Suprapubic skin (tissue), 4 donors: ENCODE data around the gene C17orf58. TPM values are rescaled to one million over a fixed set of nuclear protein-coding genes. Genes with fewer than 3 reads are reported as not detected.
A peak's percentile ranks its signal among the peaks of the same experiment; 100 is the strongest.
"Not testable (repeated sequence)": the region's sequence is repeated elsewhere in the genome, so short reads cannot be mapped to it uniquely, and the experiment has no call there.

ENCODE experiments used
- DNase-seq, 2 donors: peaks; one replicate each; pipeline ENCODE4 v3.0.0-alpha.2; 2019; ENCODE audit warnings: low spot score in 2 of 2
- H3K27ac ChIP-seq: fragments of 200-600 bp; sonication (generic); one replicate; pipeline ENCODE4 v1.5.1; 2019
- H3K27me3 ChIP-seq: fragments of 200-600 bp; sonication (generic); one replicate; pipeline ENCODE4 v1.5.1; 2019
- H3K36me3 ChIP-seq: fragments of 200-600 bp; sonication (generic); one replicate; pipeline ENCODE4 v1.5.1; 2019
- H3K4me1 ChIP-seq: fragments of 200-600 bp; sonication (generic); one replicate; pipeline ENCODE4 v1.5.1; 2019
- H3K4me3 ChIP-seq: fragments of 200-600 bp; sonication (generic); one replicate; pipeline ENCODE4 v1.5.1; 2019; ENCODE audit warnings: mild to moderate bottlenecking
- H3K9me3 ChIP-seq: fragments of 200-600 bp; sonication (generic); one replicate; pipeline ENCODE4 v1.5.1; 2019
- EP300 ChIP-seq: sonication (generic); formaldehyde crosslinking; IDR thresholded peaks from one replicate; pipeline ENCODE4 v1.6.1; 2017; ENCODE audit warnings: antibody characterized with exemption
- POLR2A ChIP-seq, 2 donors: fragments of 450-650 bp; IDR thresholded peaks; one replicate each; pipeline ENCODE4 v1.6.1; 2017; ENCODE audit warnings: antibody characterized with exemption in 2 of 2, mild to moderate bottlenecking in 2 of 2, moderate library complexity in 2 of 2
- POLR2AphosphoS5 ChIP-seq, 3 donors: sonication (generic); formaldehyde crosslinking; IDR thresholded peaks; one replicate each; pipeline ENCODE4 v1.6.1; 2017; ENCODE audit warnings: antibody characterized with exemption in 3 of 3
- WGBS: methylation state at CpG from one replicate; pipeline ENCODE4 v1.1.5; 2018; 5-methylcytosine and 5-hydroxymethylcytosine counted together
- total RNA-seq, 4 donors: library from RNA; depleted of rRNA; stranded (reverse); fragments of >200 nt; gene quantifications; one replicate each; pipeline ENCODE4 v1.1.0, GENCODE V29; 2016
- TF ChIP-seq, protein P1 (sequence below), 2 donors: fragments of 200-600 bp in 1 of 2; fragments of 450-650 bp in 1 of 2; sonication (generic) in 1 of 2; IDR thresholded peaks; one replicate each; pipeline ENCODE4 v1.5.1; 2016 to 2019; ENCODE audit warnings: antibody characterized with exemption in 2 of 2, mild to moderate bottlenecking in 1 of 2, moderate library complexity in 1 of 2

The C17orf58 gene
- total RNA-seq, 4 donors from 2014 or later = 3.4 to 8.0 (median 5.6) TPM

DNA sequence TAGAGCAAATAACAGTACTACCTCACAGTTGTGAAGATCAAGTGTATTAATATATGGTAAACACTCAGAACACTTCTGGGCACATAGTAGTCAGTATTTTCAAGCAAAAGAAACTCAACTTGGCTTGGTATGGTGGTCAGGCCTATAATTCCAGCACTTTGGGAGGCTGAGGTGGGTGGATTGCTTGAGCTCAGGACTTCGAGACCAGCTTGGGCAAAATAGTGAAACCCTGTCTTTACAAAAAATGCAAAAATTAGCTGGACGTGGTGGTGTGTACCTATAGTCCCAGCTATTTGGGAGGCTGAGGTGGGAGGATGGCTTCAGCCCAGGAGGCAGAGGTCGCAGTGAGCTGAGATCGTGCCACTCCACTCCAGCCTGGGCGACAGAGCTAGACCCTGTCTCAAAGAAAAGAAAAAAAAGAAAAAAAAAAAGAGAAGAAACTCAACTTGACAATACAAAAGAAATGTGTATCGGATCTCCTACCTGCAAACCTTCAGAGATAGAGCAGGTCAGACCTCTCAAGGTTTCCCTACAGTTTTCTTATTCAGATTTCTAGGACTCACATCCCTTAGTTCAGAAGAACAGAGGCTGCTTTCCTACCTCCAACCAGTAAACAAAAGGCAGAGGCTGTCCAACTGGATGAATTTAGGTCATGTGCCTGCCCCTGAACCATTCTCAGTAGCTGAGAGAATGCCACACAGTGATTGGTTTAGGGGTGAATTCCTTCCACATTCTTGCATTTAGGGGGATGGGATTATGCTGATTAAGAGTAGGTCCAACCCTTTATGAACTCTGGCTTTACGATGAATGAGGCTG lies 37.6 kb upstream of the C17orf58 start:
- H3K27ac ChIP-seq = no peak overlapping the region
- no peak overlapping the region for H3K4me3 ChIP-seq
- no peak for DNase-seq
- peaks cover 14% of the 10 kb centered on the region for H3K4me1 ChIP-seq
- H3K27me3 ChIP-seq = no peaks in the 10 kb centered on the region
- no peaks in the 10 kb centered on the region for H3K9me3 ChIP-seq
- TF ChIP-seq POLR2A (IDR thresholded peaks at IDR 0.05) (no peak), EP300 (no peak), POLR2AphosphoS5 (IDR thresholded peaks at IDR 0.05) (no peak)
- TF ChIP-seq, protein P1, sequence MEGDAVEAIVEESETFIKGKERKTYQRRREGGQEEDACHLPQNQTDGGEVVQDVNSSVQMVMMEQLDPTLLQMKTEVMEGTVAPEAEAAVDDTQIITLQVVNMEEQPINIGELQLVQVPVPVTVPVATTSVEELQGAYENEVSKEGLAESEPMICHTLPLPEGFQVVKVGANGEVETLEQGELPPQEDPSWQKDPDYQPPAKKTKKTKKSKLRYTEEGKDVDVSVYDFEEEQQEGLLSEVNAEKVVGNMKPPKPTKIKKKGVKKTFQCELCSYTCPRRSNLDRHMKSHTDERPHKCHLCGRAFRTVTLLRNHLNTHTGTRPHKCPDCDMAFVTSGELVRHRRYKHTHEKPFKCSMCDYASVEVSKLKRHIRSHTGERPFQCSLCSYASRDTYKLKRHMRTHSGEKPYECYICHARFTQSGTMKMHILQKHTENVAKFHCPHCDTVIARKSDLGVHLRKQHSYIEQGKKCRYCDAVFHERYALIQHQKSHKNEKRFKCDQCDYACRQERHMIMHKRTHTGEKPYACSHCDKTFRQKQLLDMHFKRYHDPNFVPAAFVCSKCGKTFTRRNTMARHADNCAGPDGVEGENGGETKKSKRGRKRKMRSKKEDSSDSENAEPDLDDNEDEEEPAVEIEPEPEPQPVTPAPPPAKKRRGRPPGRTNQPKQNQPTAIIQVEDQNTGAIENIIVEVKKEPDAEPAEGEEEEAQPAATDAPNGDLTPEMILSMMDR (IDR thresholded peaks at IDR 0.05) = no peak
- H3K36me3 ChIP-seq = peaks cover 8% of the 10 kb centered on the region
- 88% methylated on average over 7 of the region's 7 CpGs for WGBS

DNA sequence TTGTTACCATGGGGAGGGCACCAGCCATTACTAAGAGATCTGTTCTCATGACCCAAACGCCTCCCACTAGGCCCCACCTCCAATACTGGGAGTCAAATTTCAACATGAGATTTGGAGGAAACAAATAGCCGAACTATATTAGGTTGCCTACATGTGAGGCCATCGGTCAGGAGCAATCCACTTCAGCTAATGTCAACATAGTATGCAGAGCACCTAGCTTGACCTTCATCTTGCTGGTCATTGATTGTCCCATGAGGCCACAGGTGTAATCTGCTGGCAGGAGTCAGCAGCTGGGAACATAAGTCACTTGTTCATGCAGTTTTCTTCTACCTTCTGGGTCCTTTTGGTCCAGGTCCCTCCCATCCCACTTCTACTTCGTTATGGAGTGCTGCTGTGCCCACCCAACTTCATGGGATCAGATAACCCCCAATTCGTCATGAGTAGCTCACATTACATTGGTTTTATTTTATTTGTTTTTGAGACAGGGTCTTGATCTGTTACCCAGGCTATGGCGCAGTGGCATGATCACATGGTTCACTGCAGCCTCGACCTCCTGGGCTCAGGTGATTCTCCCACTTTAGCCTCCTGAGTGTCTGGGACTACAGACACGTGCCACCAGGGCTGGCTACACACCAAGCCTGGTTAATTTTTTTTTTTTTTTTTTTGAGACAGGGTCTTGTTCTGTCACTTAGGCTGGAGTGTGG lies 33.4 kb upstream of the C17orf58 start:
- no peak overlapping the region for H3K4me3 ChIP-seq
- DNase-seq = no peak
- no peaks in the 10 kb centered on the region for H3K4me1 ChIP-seq
- TF ChIP-seq POLR2AphosphoS5 (IDR thresholded peaks at IDR 0.05) (no peak), EP300 (no peak), POLR2A (IDR thresholded peaks at IDR 0.05) (no peak)
- TF ChIP-seq, protein P1 (IDR thresholded peaks at IDR 0.05) = no peak
- no peak overlapping the region for H3K27ac ChIP-seq
- no peaks in the 10 kb centered on the region for H3K27me3 ChIP-seq
- no peaks in the 10 kb centered on the region for H3K9me3 ChIP-seq
- no peaks in the 10 kb centered on the region for H3K36me3 ChIP-seq
- 77% methylated on average over 8 of the region's 8 CpGs for WGBS

DNA sequence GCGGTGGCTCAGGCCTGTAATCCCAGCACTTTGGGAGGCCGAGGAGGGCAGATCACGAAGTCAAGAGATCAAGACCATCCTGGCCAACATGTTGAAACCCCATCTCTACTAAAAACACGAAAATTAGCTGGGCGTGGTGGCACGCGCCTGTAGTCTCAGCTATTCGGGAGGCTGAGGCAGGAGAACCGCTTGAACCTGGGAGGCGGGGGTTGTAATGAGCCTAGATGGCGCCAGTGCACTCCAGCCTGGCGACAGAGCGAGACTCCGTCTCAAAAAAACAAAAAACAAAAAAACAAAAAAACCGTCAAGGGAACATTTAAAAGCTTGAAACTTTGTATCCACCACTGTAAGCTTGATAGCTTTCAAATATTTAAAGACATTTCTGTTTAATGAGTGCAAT lies 26.3 kb upstream of the C17orf58 start:
- H3K27ac ChIP-seq, H3K4me1 ChIP-seq, H3K4me3 ChIP-seq, H3K36me3 ChIP-seq, H3K27me3 ChIP-seq, DNase-seq, H3K9me3 ChIP-seq: not testable (repeated sequence)
- 94% methylated on average over 15 of the region's 15 CpGs for WGBS

DNA sequence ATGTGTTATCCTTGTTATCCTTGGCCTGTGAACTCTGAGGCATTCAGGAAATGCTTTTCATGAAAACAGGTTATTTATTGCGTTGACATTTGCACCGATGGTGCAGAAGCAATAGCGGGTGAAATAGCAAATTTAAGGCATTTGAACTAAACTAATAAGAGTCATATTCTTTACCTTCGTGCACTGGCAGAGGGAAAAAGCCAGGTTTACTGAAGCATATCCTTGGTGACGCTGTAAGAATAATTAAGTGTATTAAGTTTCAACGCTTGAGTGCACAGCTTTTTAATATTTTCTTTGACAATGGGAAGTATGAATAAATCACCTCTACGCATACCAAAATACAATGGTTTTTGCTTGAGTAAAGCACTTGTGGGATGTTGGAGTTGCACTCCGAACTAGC lies 25.7 kb upstream of the C17orf58 start:
- Histone ChIP-seq H3K36me3 (no peaks in the 10 kb centered on the region), H3K9me3 (no peaks in the 10 kb centered on the region), H3K27ac (no peak overlapping the region), H3K4me3 (no peak overlapping the region), H3K4me1 (peaks cover 8% of the 10 kb centered on the region), H3K27me3 (no peaks in the 10 kb centered on the region)
- no peak for TF ChIP-seq EP300
- WGBS = 93% methylated on average over 8 of the region's 8 CpGs
- no peak for DNase-seq

DNA sequence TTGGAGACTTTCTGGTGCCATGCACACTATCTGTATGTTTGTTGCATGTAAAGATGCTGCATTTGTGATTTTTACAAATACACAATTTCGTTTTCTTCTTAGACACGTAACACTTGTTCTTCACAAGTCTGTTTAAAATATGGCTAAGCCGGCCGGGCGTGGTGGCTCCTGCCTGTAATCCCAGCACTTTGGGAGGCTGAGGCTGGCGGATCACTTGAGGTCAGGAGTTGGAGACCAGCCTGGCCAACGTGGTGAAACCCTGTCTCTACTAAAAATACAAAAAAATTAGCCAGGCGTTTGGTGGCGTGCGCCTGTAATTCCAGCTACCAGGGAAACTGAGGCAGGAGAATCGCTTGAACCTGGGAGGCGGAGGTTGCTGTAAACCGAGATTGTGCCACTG lies 24.5 kb upstream of the C17orf58 start:
- not testable (repeated sequence) for H3K27me3 ChIP-seq, H3K36me3 ChIP-seq, DNase-seq, H3K9me3 ChIP-seq, H3K4me1 ChIP-seq
- Histone ChIP-seq H3K27ac (peak overlapping the region; percentile 89), H3K4me3 (peak overlapping the region; percentile 74)
- 77% methylated on average over 13 of the region's 13 CpGs for WGBS

DNA sequence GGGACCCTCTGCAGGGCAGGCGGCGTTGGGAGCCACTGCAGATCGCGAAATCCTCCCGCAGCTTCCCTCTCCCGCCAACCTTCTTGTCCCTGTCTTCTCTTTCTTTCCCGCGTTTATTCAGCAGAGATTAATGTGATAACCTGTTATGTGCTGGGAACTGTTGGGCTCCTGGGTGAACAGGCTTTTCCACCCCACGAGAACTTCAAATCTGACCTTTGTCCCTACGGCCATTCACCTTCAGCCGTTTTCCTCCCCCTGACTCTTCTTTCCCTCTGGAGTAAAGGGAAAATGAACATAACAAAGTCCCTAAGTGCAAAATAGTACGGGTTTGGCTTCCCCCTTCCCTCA lies 24.1 kb upstream of the C17orf58 start:
- Histone ChIP-seq H3K36me3 (no peaks in the 10 kb centered on the region), H3K4me1 (peaks cover 8% of the 10 kb centered on the region), H3K27ac (peak overlapping the region; percentile 89), H3K4me3 (peak overlapping the region; percentile 74), H3K27me3 (no peaks in the 10 kb centered on the region), H3K9me3 (no peaks in the 10 kb centered on the region)
- no peak for DNase-seq
- WGBS = under 1% methylated on average over 12 of the region's 12 CpGs
- no peak for TF ChIP-seq POLR2AphosphoS5 (IDR thresholded peaks at IDR 0.05)
- TF ChIP-seq EP300 = no peak

DNA sequence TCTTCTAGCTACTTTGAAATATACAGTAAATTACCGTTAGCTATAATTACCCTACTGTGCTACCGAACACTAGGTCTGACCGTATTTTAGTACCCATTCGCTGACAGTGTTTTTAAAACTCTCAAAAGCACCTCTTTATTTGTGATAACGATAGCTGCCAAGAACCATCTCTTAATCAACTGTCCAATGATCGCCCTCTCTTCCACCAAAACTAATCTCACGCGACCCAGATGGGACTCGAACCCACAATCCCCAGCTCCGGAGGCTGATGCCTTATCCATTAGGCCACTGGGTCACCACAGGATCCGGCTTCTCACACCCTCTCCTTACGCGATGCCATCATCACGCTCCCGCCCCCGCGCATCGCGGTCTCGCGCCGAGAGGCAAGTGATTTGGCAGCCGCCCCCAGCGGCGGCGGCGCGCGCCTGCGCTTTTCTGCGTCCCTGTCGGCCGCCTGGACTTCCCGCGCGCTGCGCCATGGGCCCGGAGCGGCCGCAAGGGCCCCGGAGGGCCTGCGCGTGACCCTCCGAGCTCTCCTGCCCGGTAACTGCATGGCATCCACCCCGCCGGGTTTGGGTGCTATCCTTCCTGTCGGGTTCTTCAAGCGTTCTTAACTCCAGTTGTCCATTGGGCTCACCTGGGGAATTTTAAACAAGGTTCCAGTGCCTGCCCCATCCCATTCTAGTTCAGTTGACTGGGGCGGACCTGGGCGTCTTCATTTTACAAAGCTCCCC lies 23.6 kb upstream of the C17orf58 start:
- TF ChIP-seq EP300 (no peak), POLR2AphosphoS5 (IDR thresholded peaks at IDR 0.05) (peak; percentile 73 to 97 (median 92)), POLR2A (IDR thresholded peaks at IDR 0.05) (no peak)
- TF ChIP-seq, protein P1 (IDR thresholded peaks at IDR 0.05) = peak; percentile 59 to 65
- Histone ChIP-seq H3K27ac (peak overlapping the region; percentile 89), H3K4me1 (peaks cover 8% of the 10 kb centered on the region), H3K9me3 (no peaks in the 10 kb centered on the region), H3K27me3 (no peaks in the 10 kb centered on the region), H3K36me3 (no peaks in the 10 kb centered on the region), H3K4me3 (peak overlapping the region; percentile 74)
- peak; percentile 97 to 98 for DNase-seq
- WGBS = 2% methylated on average over 15 of the region's 51 CpGs
